Measurements from ENCODE around the gene METTL5.
"Not testable (repeated sequence)": the region's sequence is repeated elsewhere in the genome, so short reads cannot be mapped to it uniquely, and the experiment has no call there.

Gene METTL5

GRCh38 chr2:169828141-169828811 is 3.6 kb upstream of the METTL5 start:
- DNase-seq, result peak in 2 of 4 experiments; percentile 3 to 6

GRCh38 chr2:169827272-169828140 is 2.8 kb upstream of the METTL5 start, which contains the start of gene UBR3:
Gene UBR3, plus strand, starts transcription at chr2:169827454. Its CDS starts 54 bp downstream, at chr2:169827508.
- DNase-seq, result peak; percentile 77 to 81 (median 80)

- DNase-seq, result no peak
Measured at GRCh38 chr2:169823996-169824372, 721 bp downstream of the METTL5 start.

GRCh38 chr2:169822785-169823392 is 1.8 kb downstream of the METTL5 start:
- DNase-seq, result no peak

GRCh38 chr2:169822036-169822435 is 2.7 kb downstream of the METTL5 start:
- DNase-seq, result no peak

- not testable (repeated sequence) for DNase-seq
Measured at GRCh38 chr2:169820101-169820500, 4.6 kb downstream of the METTL5 start.

- DNase-seq, result no peak
Measured at GRCh38 chr2:169819106-169819505, 5.6 kb downstream of the METTL5 start.

GRCh38 chr2:169818241-169818640 is 6.5 kb downstream of the METTL5 start:
- no peak for DNase-seq

GRCh38 chr2:169817369-169817768 is 7.3 kb downstream of the METTL5 start:
- not testable (repeated sequence) for DNase-seq

GRCh38 chr2:169816961-169817360 is 7.7 kb downstream of the METTL5 start:
- not testable (repeated sequence) for DNase-seq

- DNase-seq, result no peak
Measured at GRCh38 chr2:169815849-169816248, 8.9 kb downstream of the METTL5 start.

- no peak for DNase-seq
Measured at GRCh38 chr2:169808221-169808620, 16.5 kb downstream of the METTL5 start.

- no peak for DNase-seq
Measured at GRCh38 chr2:169806586-169806985, 18.1 kb downstream of the METTL5 start.

- DNase-seq, result no peak
Measured at GRCh38 chr2:169803480-169803879, 21.2 kb downstream of the METTL5 start.

GRCh38 chr2:169798718-169799592 is 25.8 kb downstream of the METTL5 start, which contains the start of gene SSB:
Gene SSB, plus strand, starts transcription at chr2:169798871. Its CDS starts 2,090 bp downstream, at chr2:169800961.
- peak; percentile 85 to 89 (median 86) for DNase-seq

GRCh38 chr2:169798397-169798717 is 26.3 kb downstream of the METTL5 start:
- DNase-seq, result no peak

- DNase-seq, result no peak
Measured at GRCh38 chr2:169797601-169798000, 27.1 kb downstream of the METTL5 start.

GRCh38 chr2:169796441-169796840 is 28.3 kb downstream of the METTL5 start:
- no peak for DNase-seq

GRCh38 chr2:169795181-169795580 is 29.5 kb downstream of the METTL5 start:
- no peak for DNase-seq

- no peak for DNase-seq
Measured at GRCh38 chr2:169790581-169790980, 34.1 kb downstream of the METTL5 start.

GRCh38 chr2:169782513-169782912 is 42.2 kb downstream of the METTL5 start:
- DNase-seq, result no peak

GRCh38 chr2:169781249-169782013 is 43.3 kb downstream of the METTL5 start:
- no peak for DNase-seq
